Lower leg skin (tissue), 3 donors: Measurements from ENCODE around the gene CRIP3.

Source experiments
- POLR2A ChIP-seq, 2 donors: fragments of 450-650 bp; IDR thresholded peaks; one replicate each; pipeline ENCODE4 v1.6.1; 2016 to 2017; ENCODE audit warnings: antibody characterized with exemption in 2 of 2, mild to moderate bottlenecking in 1 of 2, moderate library complexity in 1 of 2
- TF ChIP-seq, protein P1 (sequence below), 3 donors: fragments of 450-650 bp; IDR thresholded peaks; one replicate each; pipeline ENCODE4 v1.5.1; 2016; ENCODE audit warnings: antibody characterized with exemption in 3 of 3, mild to moderate bottlenecking in 3 of 3, moderate library complexity in 2 of 3

DNA sequence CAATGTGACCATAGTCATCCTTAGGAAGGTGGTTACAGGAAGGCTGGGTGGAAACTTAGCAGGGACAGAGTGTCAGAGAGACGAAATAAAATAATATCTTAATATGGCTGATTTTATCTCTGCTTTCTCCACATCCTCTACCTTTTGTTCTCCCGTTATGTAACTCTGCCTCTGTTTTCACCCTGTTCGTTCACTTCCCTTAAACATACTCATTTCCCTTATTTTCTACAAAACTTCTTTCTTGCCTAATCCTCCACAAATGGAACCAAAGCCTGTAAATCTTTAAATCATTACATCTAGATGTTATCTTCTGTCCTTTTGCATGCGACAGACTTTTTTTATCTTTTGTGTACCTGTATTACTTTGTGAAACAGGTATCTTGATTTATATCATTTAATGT is 23.3 kb upstream of the CRIP3 start:
- TF ChIP-seq, protein P1, sequence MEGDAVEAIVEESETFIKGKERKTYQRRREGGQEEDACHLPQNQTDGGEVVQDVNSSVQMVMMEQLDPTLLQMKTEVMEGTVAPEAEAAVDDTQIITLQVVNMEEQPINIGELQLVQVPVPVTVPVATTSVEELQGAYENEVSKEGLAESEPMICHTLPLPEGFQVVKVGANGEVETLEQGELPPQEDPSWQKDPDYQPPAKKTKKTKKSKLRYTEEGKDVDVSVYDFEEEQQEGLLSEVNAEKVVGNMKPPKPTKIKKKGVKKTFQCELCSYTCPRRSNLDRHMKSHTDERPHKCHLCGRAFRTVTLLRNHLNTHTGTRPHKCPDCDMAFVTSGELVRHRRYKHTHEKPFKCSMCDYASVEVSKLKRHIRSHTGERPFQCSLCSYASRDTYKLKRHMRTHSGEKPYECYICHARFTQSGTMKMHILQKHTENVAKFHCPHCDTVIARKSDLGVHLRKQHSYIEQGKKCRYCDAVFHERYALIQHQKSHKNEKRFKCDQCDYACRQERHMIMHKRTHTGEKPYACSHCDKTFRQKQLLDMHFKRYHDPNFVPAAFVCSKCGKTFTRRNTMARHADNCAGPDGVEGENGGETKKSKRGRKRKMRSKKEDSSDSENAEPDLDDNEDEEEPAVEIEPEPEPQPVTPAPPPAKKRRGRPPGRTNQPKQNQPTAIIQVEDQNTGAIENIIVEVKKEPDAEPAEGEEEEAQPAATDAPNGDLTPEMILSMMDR (IDR thresholded peaks at IDR 0.05): no peak
- TF ChIP-seq POLR2A (IDR thresholded peaks at IDR 0.05): no peak
